SK-N-SH (cell line): ENCODE results near the gene RHBDL1. TPM values are rescaled to one million over a fixed set of nuclear protein-coding genes. Genes with fewer than 3 reads are reported as not detected.

ENCODE experiments used
- CTCF ChIA-PET: fragments of 300-600, 350-600 bp; formaldehyde crosslinking; extraction: SDS; loops from one replicate; lab custom pipeline; 2021; lab: Yijun Ruan, JAX
- POLR2A ChIA-PET: fragments of 350-600 bp; sonication (Branson Sonifier 250); formaldehyde crosslinking; extraction: SDS; loops from one replicate; lab custom pipeline; 2020; ENCODE audit warnings: antibody characterized with exemption, inconsistent platforms; lab: Yijun Ruan, JAX
- DNase-seq: peaks from one replicate; pipeline ENCODE4 v3.0.0; 2012
- H2AFZ ChIP-seq: fragments of 200-600 bp; sonication (generic); 2 replicates; pipeline ENCODE4 v1.8.1; 2016; ENCODE audit warnings: antibody characterized with exemption, mild to moderate bottlenecking, low read depth
- H3F3A ChIP-seq: fragments of 200-600 bp; sonication (generic); replicated peaks from 2 replicates; pipeline ENCODE3; 2016; ENCODE audit warnings: antibody characterized with exemption, mild to moderate bottlenecking; ENCODE audit not compliant: insufficient read depth
- H3K27ac ChIP-seq, 2 experiments: fragments of 200-500 bp in 1 of 2; fragments of 200-600 bp in 1 of 2; sonication (Bioruptor generic) in 1 of 2; sonication (generic), shearing (Covaris generic) in 1 of 2; 2 replicates each; pipeline versions ENCODE4 v1.5.1 to v1.6.1; 2014 to 2016; ENCODE audit warnings: low read depth in 2 of 2, inconsistent platforms in 1 of 2, low read length in 1 of 2, mild to moderate bottlenecking in 1 of 2, mixed read lengths in 1 of 2
- H3K27me3 ChIP-seq: fragments of 200-600 bp; sonication (generic), shearing (Covaris generic); 2 replicates; pipeline ENCODE4 v1.6.1; 2016; ENCODE audit warnings: mixed run types; ENCODE audit not compliant: insufficient read depth
- H3K36me3 ChIP-seq, 2 experiments: fragments of 200-500 bp in 1 of 2; fragments of 200-600 bp in 1 of 2; sonication (Bioruptor generic) in 1 of 2; sonication (generic) in 1 of 2; replicated peaks in 1 of 2; 2 replicates each; pipeline versions ENCODE3 to v1.5.1; 2014 to 2016; ENCODE audit warnings: low read length in 1 of 2, mild to moderate bottlenecking in 1 of 2; ENCODE audit not compliant: insufficient read depth in 2 of 2, control insufficient read depth in 1 of 2
- H3K4me1 ChIP-seq, 2 experiments: fragments of 200-500 bp in 1 of 2; fragments of 200-600 bp in 1 of 2; sonication (Bioruptor generic) in 1 of 2; sonication (generic), shearing (Covaris generic) in 1 of 2; 2 replicates each; pipeline versions ENCODE4 v1.5.1 to v1.6.1; 2014 to 2016; ENCODE audit warnings: low read depth in 1 of 2, low read length in 1 of 2, mixed run types in 1 of 2; ENCODE audit not compliant: insufficient read depth in 2 of 2, control insufficient read depth in 1 of 2
- H3K4me2 ChIP-seq: fragments of 200-600 bp; sonication (generic), shearing (Covaris generic); 2 replicates; pipeline ENCODE4 v1.6.1; 2017; ENCODE audit warnings: mixed run types
- H3K4me3 ChIP-seq, 2 experiments: fragments of 200-500 bp in 1 of 2; fragments of 200-600 bp in 1 of 2; sonication (Bioruptor generic) in 1 of 2; sonication (generic), shearing (Covaris generic) in 1 of 2; 2 replicates each; pipeline versions ENCODE4 v1.5.1 to v1.8.1; 2014 to 2016; ENCODE audit warnings: low read depth in 2 of 2, inconsistent platforms in 1 of 2, low read length in 1 of 2, mild to moderate bottlenecking in 1 of 2, mixed read lengths in 1 of 2, moderate library complexity in 1 of 2
- H3K79me2 ChIP-seq: fragments of 200-600 bp; sonication (generic); 2 replicates; pipeline ENCODE4 v1.8.1; 2017; ENCODE audit warnings: mild to moderate bottlenecking; ENCODE audit not compliant: insufficient read depth
- H3K9ac ChIP-seq: fragments of 200-600 bp; sonication (generic); 2 replicates; pipeline ENCODE4 v1.6.1; 2017; ENCODE audit warnings: mixed run types
- H3K9me2 ChIP-seq: fragments of 200-600 bp; sonication (generic); 2 replicates; pipeline ENCODE4 v1.6.1; 2017; ENCODE audit warnings: mixed run types
- H3K9me3 ChIP-seq: fragments of 200-600 bp; sonication (generic); 2 replicates; pipeline ENCODE4 v1.6.1; 2017; ENCODE audit warnings: mixed run types, mild to moderate bottlenecking, moderate library complexity
- H4K20me1 ChIP-seq: fragments of 200-600 bp; sonication (generic); 2 replicates; pipeline ENCODE4 v1.6.1; 2017; ENCODE audit warnings: mild to moderate bottlenecking, mixed run types; ENCODE audit not compliant: insufficient read depth
- IRF3 ChIP-seq: fragments of 150-350 bp; IDR thresholded peaks from 2 replicates; pipeline ENCODE4 v1.6.1; 2016; ENCODE audit warnings: mild to moderate bottlenecking, low read depth, low read length
- MEF2A ChIP-seq: IDR thresholded peaks from 2 replicates; pipeline ENCODE4 v1.4.0; 2012; ENCODE audit warnings: low read depth, borderline replicate concordance
- MXI1 ChIP-seq: IDR thresholded peaks from 2 replicates; pipeline ENCODE4 v1.6.1; 2012; ENCODE audit warnings: mild to moderate bottlenecking, low read depth, low read length, improper control_type of control experiment
- NRF1 ChIP-seq: IDR thresholded peaks from 2 replicates; pipeline ENCODE4 v1.6.1; 2012; ENCODE audit warnings: low read depth, mild to moderate bottlenecking, low read length
- REST ChIP-seq: IDR thresholded peaks from 2 replicates; pipeline ENCODE4 v1.6.1; 2012; ENCODE audit warnings: mild to moderate bottlenecking, low read depth, low read length, moderate library complexity
- TCF12 ChIP-seq: IDR thresholded peaks from 2 replicates; pipeline ENCODE4 v1.4.0; 2012
- TEAD4 ChIP-seq: IDR thresholded peaks from 2 replicates; pipeline ENCODE4 v1.4.0; 2012; ENCODE audit warnings: mild to moderate bottlenecking, borderline replicate concordance; ENCODE audit not compliant: insufficient read depth
- ZBTB33 ChIP-seq: IDR thresholded peaks from 2 replicates; pipeline ENCODE4 v1.4.0; 2012; ENCODE audit warnings: low read depth, borderline replicate concordance
- WGBS: methylation state at CpG from one replicate; pipeline ENCODE4 v1.1.6; 2017; ENCODE audit warnings: low lambda C conversion rate; 5-methylcytosine and 5-hydroxymethylcytosine counted together
- polyA plus RNA-seq, 3 experiments: library from polyadenylated mRNA; depleted of rRNA; stranded (reverse); fragments of >200 nt; gene quantifications; 2 replicates each; pipeline ENCODE4 v1.2.3, GENCODE V29; 2012

Gene RHBDL1
- polyA plus RNA-seq, 1 of the 3 experiments (the other 2 are of a cell fraction), result 4.1 TPM

GRCh38 chr16:716768-717325 lies 41.4 kb downstream of the RHBDL1 start:
- H3K79me2 ChIP-seq, result peaks cover 2% of the 10 kb centered on the region; the same call in 1 of the 2 replicates
- H4K20me1 ChIP-seq, result peaks cover 15% of the 10 kb centered on the region; the same call in 1 of the 2 replicates
- peaks cover 0 to 4% of the 10 kb centered on the region in 2 experiments for H3K36me3 ChIP-seq
- H2AFZ ChIP-seq, result no peak overlapping the region
- H3K4me3 ChIP-seq, result peak overlapping the region in 1 of 2 experiments; percentile 70; a peak in 2 of 4 replicates
- CTCF ChIA-PET, result interaction anchor here (1.0 to 22.4 kb wide), 8 partner anchors 11 to 68 kb away, joined by 3 to 358 read pairs (median 20); partner anchors contain the start of genes ANTKMT, CCDC78, CHTF18 and CIAO3
- POLR2A ChIA-PET, result interaction anchor here (0.7 to 2.6 kb wide), 6 partner anchors 8 to 67 kb away, joined by 3 to 13 read pairs (median 4); partner anchors contain the start of genes CCDC78 and CIAO3
- no peaks in the 10 kb centered on the region for H3K9me3 ChIP-seq
- peaks cover 28% of the 10 kb centered on the region for H3F3A ChIP-seq
- 98% methylated on average over 22 of the region's 29 CpGs for WGBS
- no peaks in the 10 kb centered on the region for H3K27me3 ChIP-seq
- H3K27ac ChIP-seq, result peak overlapping the region in 1 of 2 experiments; percentile 91; a peak in 3 of 4 replicates
- TF ChIP-seq NRF1 (no peak), TEAD4 (no peak), IRF3 (no peak), TCF12 (no peak), MXI1 (no peak), REST (no peak), MEF2A (no peak), ZBTB33 (no peak)
- H3K9ac ChIP-seq, result no peak overlapping the region
- DNase-seq, result no peak
- no peaks in the 10 kb centered on the region for H3K9me2 ChIP-seq
- H3K4me1 ChIP-seq, result peaks cover 12 to 44% of the 10 kb centered on the region in 2 experiments; a peak in 3 of 4 replicates
- peak overlapping the region; percentile 93 for H3K4me2 ChIP-seq
